Liver (tissue), 9 donors: ENCODE measurements around the gene ZDHHC20. TPM values are rescaled to one million over a fixed set of nuclear protein-coding genes. Genes with fewer than 3 reads are reported as not detected.

Experiments
- DNase-seq: peaks from one replicate; pipeline ENCODE4 v3.0.0-alpha.2; 2017; ENCODE audit warnings: low spot score
- H3K27ac ChIP-seq, 2 donors: one replicate each; pipeline ENCODE4 v1.7.0; 2013; ENCODE audit warnings: inconsistent platforms in 2 of 2, low read length in 2 of 2, control low read depth in 1 of 2, low read depth in 1 of 2, mild to moderate bottlenecking in 1 of 2
- H3K27me3 ChIP-seq, 4 donors: one replicate each; pipeline versions ENCODE4 v1.6.1 to v1.7.0; 2013; ENCODE audit warnings: low read length in 3 of 4, inconsistent platforms in 1 of 4, mild to moderate bottlenecking in 1 of 4, moderate library complexity in 1 of 4; ENCODE audit not compliant: control insufficient read depth in 4 of 4, insufficient read depth in 4 of 4
- H3K36me3 ChIP-seq, 4 donors: one replicate each; pipeline versions ENCODE4 v1.6.1 to v1.7.0; 2013; ENCODE audit warnings: low read length in 3 of 4, mild to moderate bottlenecking in 3 of 4, low read depth in 1 of 4, moderate library complexity in 1 of 4; ENCODE audit not compliant: control insufficient read depth in 4 of 4, insufficient read depth in 3 of 4
- H3K4me1 ChIP-seq, 4 donors: one replicate each; pipeline versions ENCODE4 v1.6.1 to v1.7.0; 2013; ENCODE audit warnings: low read length in 3 of 4, mild to moderate bottlenecking in 3 of 4, moderate library complexity in 1 of 4; ENCODE audit not compliant: control insufficient read depth in 4 of 4, insufficient read depth in 4 of 4
- H3K4me3 ChIP-seq, 3 donors: one replicate each; pipeline versions ENCODE4 v1.6.1 to v1.7.0; 2013; ENCODE audit warnings: low read length in 3 of 3, control low read depth in 1 of 3, low read depth in 1 of 3, mild to moderate bottlenecking in 1 of 3
- H3K9ac ChIP-seq, 2 donors: one replicate each; pipeline ENCODE4 v1.7.0; 2013; ENCODE audit warnings: low read length in 2 of 2, mild to moderate bottlenecking in 2 of 2, moderate library complexity in 2 of 2, control low read depth in 1 of 2, low read depth in 1 of 2
- H3K9me3 ChIP-seq, 4 donors: one replicate each; pipeline versions ENCODE4 v1.6.1 to v1.7.0; 2013; ENCODE audit warnings: low read length in 3 of 4; ENCODE audit not compliant: control insufficient read depth in 4 of 4
- FOXA2 ChIP-seq: IDR thresholded peaks from 2 replicates; pipeline ENCODE4 v1.6.1; 2016; ENCODE audit warnings: antibody characterized with exemption
- JUND ChIP-seq, 2 donors: IDR thresholded peaks; 2 replicates each; pipeline ENCODE4 v1.6.1; 2016; ENCODE audit warnings: antibody characterized with exemption in 2 of 2
- RAD21 ChIP-seq, 2 donors: IDR thresholded peaks; 2 replicates each; pipeline ENCODE4 v1.6.1; 2016; ENCODE audit warnings: antibody characterized with exemption in 2 of 2, mild to moderate bottlenecking in 2 of 2
- RXRA ChIP-seq, 2 donors: IDR thresholded peaks; 2 replicates each; pipeline ENCODE4 v1.6.1; 2017 to 2018; ENCODE audit warnings: antibody characterized with exemption in 2 of 2, mild to moderate bottlenecking in 1 of 2
- SP1 ChIP-seq: IDR thresholded peaks from 2 replicates; pipeline ENCODE4 v1.6.1; 2018; ENCODE audit warnings: antibody characterized with exemption, mild to moderate bottlenecking
- TAF1 ChIP-seq: conservative IDR thresholded peaks from 2 replicates; pipeline ENCODE4 v1.6.1; 2016; ENCODE audit warnings: antibody characterized with exemption, mild to moderate bottlenecking
- YY1 ChIP-seq: IDR thresholded peaks from 2 replicates; pipeline ENCODE4 v1.6.1; 2016; ENCODE audit warnings: antibody characterized with exemption, mild to moderate bottlenecking
- WGBS: extraction: QIAGEN DNeasy Blood & Tissue Kit; methylation state at CpG from one replicate; pipeline ENCODE4 v1.1.7; 2013; 5-methylcytosine and 5-hydroxymethylcytosine counted together
- polyA plus RNA-seq, 2 donors: library from polyadenylated mRNA; stranded (reverse) in 1 of 2; unstranded in 1 of 2; fragments of 200-250 nt in 1 of 2; fragments of >200 nt in 1 of 2; fragmentation: Nextera tagmentation in 1 of 2; extraction: Ambion mirVana in 1 of 2; gene quantifications; one replicate each; pipeline versions ENCODE4 v1.2.1 to v1.2.3, GENCODE V29; 2013 to 2015
- total RNA-seq, 2 donors: library from RNA; depleted of rRNA; stranded (reverse); fragments of >200 nt; gene quantifications; one replicate each; pipeline ENCODE4 v1.2.3, GENCODE V29; 2014
- TF ChIP-seq, protein P1 (sequence below): IDR thresholded peaks from 2 replicates; pipeline ENCODE4 v1.6.1; 2016; ENCODE audit warnings: antibody characterized with exemption
- TF ChIP-seq, protein P2 (sequence below): fragments of 150-350 bp; IDR thresholded peaks from 2 replicates; pipeline ENCODE4 v1.5.1; 2017; ENCODE audit warnings: improper control_type of control experiment, low read depth, low read length; ENCODE audit not compliant: missing input control
- TF ChIP-seq, protein P3 (sequence below): IDR thresholded peaks from 2 replicates; pipeline ENCODE4 v1.6.1; 2016; ENCODE audit warnings: antibody characterized with exemption, mild to moderate bottlenecking
- TF ChIP-seq, protein P4 (sequence below): IDR thresholded peaks from 2 replicates; pipeline ENCODE4 v1.6.1; 2016; ENCODE audit warnings: antibody characterized with exemption
- donor health status: healthy.
- donor health status: healthy.
- donor health status: healthy.
- donor health status: healthy.
- donor health status: healthy.

The ZDHHC20 gene
- total and polyA plus RNA-seq, 4 donors, result 7.7 to 55.4 (median 18.6) TPM

DNA sequence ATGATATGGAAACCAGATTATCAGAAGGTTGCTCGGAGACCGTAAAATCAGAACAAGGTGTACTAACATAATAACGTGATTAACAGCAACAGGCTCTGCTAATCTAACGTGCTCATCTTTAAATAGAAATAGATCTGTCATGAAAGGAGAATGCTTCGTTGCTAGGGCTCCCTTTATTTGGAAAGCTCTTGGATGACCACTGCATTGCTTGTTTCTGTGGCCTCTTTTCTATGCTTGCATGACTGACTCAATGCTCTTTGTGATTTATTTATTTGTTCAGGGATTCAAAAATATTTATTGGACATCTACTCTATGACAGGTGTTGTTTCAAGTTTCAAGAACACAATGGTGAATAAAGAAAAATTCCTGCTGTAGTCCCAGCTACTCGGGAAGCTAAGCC lies 22.3 kb upstream of the ZDHHC20 start:
- DNase-seq, result no peak
- WGBS, result 68% methylated on average over 6 of the region's 6 CpGs

DNA sequence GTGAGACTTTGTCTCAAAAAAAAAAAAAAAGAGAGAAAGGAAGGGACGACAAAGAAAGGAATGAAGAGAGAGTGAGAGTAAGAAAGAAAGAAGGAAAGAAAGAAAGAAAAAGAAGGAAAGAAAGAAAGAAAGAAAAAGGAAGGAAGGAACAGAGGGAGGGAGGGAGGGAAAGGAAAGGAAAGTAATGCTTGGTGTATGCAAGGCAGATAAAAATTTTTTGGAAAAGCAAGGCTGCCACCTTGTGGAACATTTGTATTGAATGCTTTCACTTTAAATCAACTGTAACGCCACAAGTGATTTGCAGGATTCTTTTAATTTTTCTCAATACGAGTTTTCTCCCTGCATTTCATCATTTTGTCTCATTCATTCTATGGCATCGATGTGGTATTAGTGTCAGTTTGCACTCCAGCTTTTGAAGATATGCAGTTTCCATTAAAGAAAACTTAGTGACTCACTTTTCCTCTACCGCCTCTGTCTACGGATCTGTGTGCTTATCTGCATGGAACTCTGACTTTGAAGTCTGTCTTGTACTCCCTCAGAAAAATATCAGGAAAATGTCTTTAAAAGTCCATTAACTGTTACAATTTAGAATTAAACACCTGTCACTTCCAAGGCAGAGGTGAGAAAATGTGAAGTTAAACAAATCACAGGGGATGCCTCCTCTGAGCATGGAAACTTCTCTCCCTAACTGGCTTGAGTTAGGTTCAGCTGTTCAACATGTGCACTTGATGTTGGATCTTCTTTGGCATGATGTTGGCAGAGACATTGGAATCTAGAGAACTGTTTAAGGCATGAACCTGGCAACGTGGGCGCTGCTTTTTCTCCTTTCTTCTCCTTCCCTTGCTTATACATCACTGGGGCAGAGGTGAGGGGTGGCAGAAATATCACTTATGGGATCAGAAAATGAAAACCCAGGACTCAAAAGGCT lies 20.0 kb upstream of the ZDHHC20 start:
- peak overlapping the region; percentile 38 to 50 for H3K9ac ChIP-seq
- 20% methylated on average over 8 of the region's 8 CpGs for WGBS
- no peak for DNase-seq
- TF ChIP-seq RAD21 (IDR thresholded peaks at IDR 0.05) (peak; percentile 86 to 88), TAF1 (no peak), YY1 (no peak), FOXA2 (no peak), SP1 (no peak)
- TF ChIP-seq, protein P1, sequence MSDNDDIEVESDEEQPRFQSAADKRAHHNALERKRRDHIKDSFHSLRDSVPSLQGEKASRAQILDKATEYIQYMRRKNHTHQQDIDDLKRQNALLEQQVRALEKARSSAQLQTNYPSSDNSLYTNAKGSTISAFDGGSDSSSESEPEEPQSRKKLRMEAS, result no peak
- TF ChIP-seq, protein P2, sequence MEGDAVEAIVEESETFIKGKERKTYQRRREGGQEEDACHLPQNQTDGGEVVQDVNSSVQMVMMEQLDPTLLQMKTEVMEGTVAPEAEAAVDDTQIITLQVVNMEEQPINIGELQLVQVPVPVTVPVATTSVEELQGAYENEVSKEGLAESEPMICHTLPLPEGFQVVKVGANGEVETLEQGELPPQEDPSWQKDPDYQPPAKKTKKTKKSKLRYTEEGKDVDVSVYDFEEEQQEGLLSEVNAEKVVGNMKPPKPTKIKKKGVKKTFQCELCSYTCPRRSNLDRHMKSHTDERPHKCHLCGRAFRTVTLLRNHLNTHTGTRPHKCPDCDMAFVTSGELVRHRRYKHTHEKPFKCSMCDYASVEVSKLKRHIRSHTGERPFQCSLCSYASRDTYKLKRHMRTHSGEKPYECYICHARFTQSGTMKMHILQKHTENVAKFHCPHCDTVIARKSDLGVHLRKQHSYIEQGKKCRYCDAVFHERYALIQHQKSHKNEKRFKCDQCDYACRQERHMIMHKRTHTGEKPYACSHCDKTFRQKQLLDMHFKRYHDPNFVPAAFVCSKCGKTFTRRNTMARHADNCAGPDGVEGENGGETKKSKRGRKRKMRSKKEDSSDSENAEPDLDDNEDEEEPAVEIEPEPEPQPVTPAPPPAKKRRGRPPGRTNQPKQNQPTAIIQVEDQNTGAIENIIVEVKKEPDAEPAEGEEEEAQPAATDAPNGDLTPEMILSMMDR, result peak; percentile 73
- TF ChIP-seq, protein P3, sequence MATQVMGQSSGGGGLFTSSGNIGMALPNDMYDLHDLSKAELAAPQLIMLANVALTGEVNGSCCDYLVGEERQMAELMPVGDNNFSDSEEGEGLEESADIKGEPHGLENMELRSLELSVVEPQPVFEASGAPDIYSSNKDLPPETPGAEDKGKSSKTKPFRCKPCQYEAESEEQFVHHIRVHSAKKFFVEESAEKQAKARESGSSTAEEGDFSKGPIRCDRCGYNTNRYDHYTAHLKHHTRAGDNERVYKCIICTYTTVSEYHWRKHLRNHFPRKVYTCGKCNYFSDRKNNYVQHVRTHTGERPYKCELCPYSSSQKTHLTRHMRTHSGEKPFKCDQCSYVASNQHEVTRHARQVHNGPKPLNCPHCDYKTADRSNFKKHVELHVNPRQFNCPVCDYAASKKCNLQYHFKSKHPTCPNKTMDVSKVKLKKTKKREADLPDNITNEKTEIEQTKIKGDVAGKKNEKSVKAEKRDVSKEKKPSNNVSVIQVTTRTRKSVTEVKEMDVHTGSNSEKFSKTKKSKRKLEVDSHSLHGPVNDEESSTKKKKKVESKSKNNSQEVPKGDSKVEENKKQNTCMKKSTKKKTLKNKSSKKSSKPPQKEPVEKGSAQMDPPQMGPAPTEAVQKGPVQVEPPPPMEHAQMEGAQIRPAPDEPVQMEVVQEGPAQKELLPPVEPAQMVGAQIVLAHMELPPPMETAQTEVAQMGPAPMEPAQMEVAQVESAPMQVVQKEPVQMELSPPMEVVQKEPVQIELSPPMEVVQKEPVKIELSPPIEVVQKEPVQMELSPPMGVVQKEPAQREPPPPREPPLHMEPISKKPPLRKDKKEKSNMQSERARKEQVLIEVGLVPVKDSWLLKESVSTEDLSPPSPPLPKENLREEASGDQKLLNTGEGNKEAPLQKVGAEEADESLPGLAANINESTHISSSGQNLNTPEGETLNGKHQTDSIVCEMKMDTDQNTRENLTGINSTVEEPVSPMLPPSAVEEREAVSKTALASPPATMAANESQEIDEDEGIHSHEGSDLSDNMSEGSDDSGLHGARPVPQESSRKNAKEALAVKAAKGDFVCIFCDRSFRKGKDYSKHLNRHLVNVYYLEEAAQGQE, result no peak

More for the DNA sequence above, 22.3 kb upstream of the ZDHHC20 start:
- H3K4me1 ChIP-seq, result peaks cover 0 to 9% (median 2%) of the 10 kb centered on the region in 4 donors
- no peak overlapping the region for H3K27ac ChIP-seq
- TF ChIP-seq, protein P4, sequence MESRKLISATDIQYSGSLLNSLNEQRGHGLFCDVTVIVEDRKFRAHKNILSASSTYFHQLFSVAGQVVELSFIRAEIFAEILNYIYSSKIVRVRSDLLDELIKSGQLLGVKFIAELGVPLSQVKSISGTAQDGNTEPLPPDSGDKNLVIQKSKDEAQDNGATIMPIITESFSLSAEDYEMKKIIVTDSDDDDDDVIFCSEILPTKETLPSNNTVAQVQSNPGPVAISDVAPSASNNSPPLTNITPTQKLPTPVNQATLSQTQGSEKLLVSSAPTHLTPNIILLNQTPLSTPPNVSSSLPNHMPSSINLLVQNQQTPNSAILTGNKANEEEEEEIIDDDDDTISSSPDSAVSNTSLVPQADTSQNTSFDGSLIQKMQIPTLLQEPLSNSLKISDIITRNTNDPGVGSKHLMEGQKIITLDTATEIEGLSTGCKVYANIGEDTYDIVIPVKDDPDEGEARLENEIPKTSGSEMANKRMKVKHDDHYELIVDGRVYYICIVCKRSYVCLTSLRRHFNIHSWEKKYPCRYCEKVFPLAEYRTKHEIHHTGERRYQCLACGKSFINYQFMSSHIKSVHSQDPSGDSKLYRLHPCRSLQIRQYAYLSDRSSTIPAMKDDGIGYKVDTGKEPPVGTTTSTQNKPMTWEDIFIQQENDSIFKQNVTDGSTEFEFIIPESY, result no peak
- TF ChIP-seq, protein P3, result no peak
- no peak for TF ChIP-seq FOXA2
- TF ChIP-seq, protein P2, result no peak
- no peak for TF ChIP-seq RAD21 (IDR thresholded peaks at IDR 0.05)
- TF ChIP-seq JUND (IDR thresholded peaks at IDR 0.05), result no peak
- no peak for TF ChIP-seq RXRA (IDR thresholded peaks at IDR 0.05)
- H3K27me3 ChIP-seq, result no peaks in the 10 kb centered on the region
- H3K4me3 ChIP-seq, result no peak overlapping the region
- no peak overlapping the region for H3K9ac ChIP-seq
- H3K9me3 ChIP-seq, result peaks cover 0 to 6% (median 0%) of the 10 kb centered on the region in 4 donors
- no peaks in the 10 kb centered on the region for H3K36me3 ChIP-seq

More for the DNA sequence above, 20.0 kb upstream of the ZDHHC20 start:
- Histone ChIP-seq H3K27ac (no peak overlapping the region), H3K4me3 (no peak overlapping the region), H3K36me3 (no peaks in the 10 kb centered on the region), H3K4me1 (peaks cover 0 to 12% (median 3%) of the 10 kb centered on the region in 4 donors), H3K9me3 (no peaks in the 10 kb centered on the region), H3K27me3 (no peaks in the 10 kb centered on the region)
